DMS153 (cell line): ENCODE results near the gene ADPRHL1.

Experiments
- DNase-seq: peaks from one replicate; lab custom pipeline; 2025; lab: John Stamatoyannopoulos, UW

ADPRHL1 gene

GRCh38 chr13:113452942-113453901, at the start of gene ADPRHL1:
Gene ADPRHL1, minus strand, starts transcription at chr13:113453488. Its CDS starts 51 bp downstream, at chr13:113453437.
- no peak for DNase-seq

- DNase-seq = no peak
These were observed 49.4 kb upstream of the ADPRHL1 start for GRCh38 chr13:113502686-113503085.

- DNase-seq = no peak
These were observed 47.4 kb upstream of the ADPRHL1 start for GRCh38 chr13:113500530-113501265.

GRCh38 chr13:113499936-113500335, 46.6 kb upstream of the ADPRHL1 start:
- DNase-seq = no peak

- no peak for DNase-seq
These were observed 45.6 kb upstream of the ADPRHL1 start for GRCh38 chr13:113498905-113499304.

GRCh38 chr13:113497217-113497616, 43.9 kb upstream of the ADPRHL1 start:
- DNase-seq = no peak

- no peak for DNase-seq
These were observed 42.4 kb upstream of the ADPRHL1 start for GRCh38 chr13:113495494-113496210.

- DNase-seq = peak; percentile 79
These were observed 40.1 kb upstream of the ADPRHL1 start for GRCh38 chr13:113493315-113493951.

GRCh38 chr13:113491982-113492381, 38.7 kb upstream of the ADPRHL1 start:
- DNase-seq = no peak

GRCh38 chr13:113491418-113491883, 38.2 kb upstream of the ADPRHL1 start:
- no peak for DNase-seq

- DNase-seq = peak; percentile 88
These were observed 37.5 kb upstream of the ADPRHL1 start, which contains the start of gene DCUN1D2 for GRCh38 chr13:113490496-113491417. Gene DCUN1D2, minus strand, starts transcription at chr13:113490711. Its CDS starts 42 bp downstream, at chr13:113490669.

GRCh38 chr13:113489549-113490495, 36.5 kb upstream of the ADPRHL1 start:
- DNase-seq = no peak

GRCh38 chr13:113489171-113489548, 35.9 kb upstream of the ADPRHL1 start:
- DNase-seq = no peak

- DNase-seq = no peak
These were observed 35.0 kb upstream of the ADPRHL1 start for GRCh38 chr13:113488283-113488682.

GRCh38 chr13:113486698-113487097, 33.4 kb upstream of the ADPRHL1 start:
- no peak for DNase-seq

- no peak for DNase-seq
These were observed 32.3 kb upstream of the ADPRHL1 start for GRCh38 chr13:113485545-113485944.

GRCh38 chr13:113483504-113484293, 30.4 kb upstream of the ADPRHL1 start:
- no peak for DNase-seq

GRCh38 chr13:113483081-113483480, 29.8 kb upstream of the ADPRHL1 start:
- DNase-seq = no peak
